Superior temporal gyrus (tissue), 1 donor: ENCODE results near the gene FRMPD2.
"Not testable (repeated sequence)": the region's sequence is repeated elsewhere in the genome, so short reads cannot be mapped to it uniquely, and the experiment has no call there.

Experiments used
- DNase-seq: peaks from one replicate; pipeline ENCODE4 v3.0.0-alpha.2; 2016; ENCODE audit errors: extremely low spot score

Gene FRMPD2

GRCh38 chr10:48206482-48207250 lies 67.8 kb downstream of the FRMPD2 start:
- no peak for DNase-seq

- no peak for DNase-seq
Observed at GRCh38 chr10:48205918-48206317, 68.6 kb downstream of the FRMPD2 start.

- DNase-seq = no peak
Observed at GRCh38 chr10:48199580-48200377, 74.7 kb downstream of the FRMPD2 start.

GRCh38 chr10:48197236-48197899 lies 77.1 kb downstream of the FRMPD2 start:
- DNase-seq = no peak

GRCh38 chr10:48195803-48196202 lies 78.7 kb downstream of the FRMPD2 start:
- no peak for DNase-seq

- no peak for DNase-seq
Observed at GRCh38 chr10:48194830-48195229, 79.7 kb downstream of the FRMPD2 start.

GRCh38 chr10:48193556-48193955 lies 80.9 kb downstream of the FRMPD2 start:
- peak; percentile 46 for DNase-seq

GRCh38 chr10:48192881-48193450 lies 81.5 kb downstream of the FRMPD2 start:
- peak; percentile 18 for DNase-seq

- no peak for DNase-seq
Observed at GRCh38 chr10:48187713-48188485, 86.6 kb downstream of the FRMPD2 start.

- no peak for DNase-seq
Observed at GRCh38 chr10:48187126-48187525, 87.4 kb downstream of the FRMPD2 start.

GRCh38 chr10:48186264-48186804 lies 88.2 kb downstream of the FRMPD2 start:
- not testable (repeated sequence) for DNase-seq

- DNase-seq = no peak
Observed at GRCh38 chr10:48184224-48184623, 90.3 kb downstream of the FRMPD2 start.

- DNase-seq = not testable (repeated sequence)
Observed at GRCh38 chr10:48172715-48173114, 101.8 kb downstream of the FRMPD2 start.

GRCh38 chr10:48160670-48161069 lies 113.8 kb downstream of the FRMPD2 start:
- not testable (repeated sequence) for DNase-seq

GRCh38 chr10:48160163-48160562 lies 114.3 kb downstream of the FRMPD2 start:
- DNase-seq = peak; percentile 28

- DNase-seq = not testable (repeated sequence)
Observed at GRCh38 chr10:48154211-48155140, 120.0 kb downstream of the FRMPD2 start.

- not testable (repeated sequence) for DNase-seq
Observed at GRCh38 chr10:48147643-48148042, 126.9 kb downstream of the FRMPD2 start.

- not testable (repeated sequence) for DNase-seq
Observed at GRCh38 chr10:48143721-48144642, 130.5 kb downstream of the FRMPD2 start.

- DNase-seq = not testable (repeated sequence)
Observed at GRCh38 chr10:48140949-48141348, 133.5 kb downstream of the FRMPD2 start.
